ENCODE results near the gene RPL31.
A peak's percentile ranks its signal among the peaks of the same experiment; 100 is the strongest.

RPL31 gene

DNA sequence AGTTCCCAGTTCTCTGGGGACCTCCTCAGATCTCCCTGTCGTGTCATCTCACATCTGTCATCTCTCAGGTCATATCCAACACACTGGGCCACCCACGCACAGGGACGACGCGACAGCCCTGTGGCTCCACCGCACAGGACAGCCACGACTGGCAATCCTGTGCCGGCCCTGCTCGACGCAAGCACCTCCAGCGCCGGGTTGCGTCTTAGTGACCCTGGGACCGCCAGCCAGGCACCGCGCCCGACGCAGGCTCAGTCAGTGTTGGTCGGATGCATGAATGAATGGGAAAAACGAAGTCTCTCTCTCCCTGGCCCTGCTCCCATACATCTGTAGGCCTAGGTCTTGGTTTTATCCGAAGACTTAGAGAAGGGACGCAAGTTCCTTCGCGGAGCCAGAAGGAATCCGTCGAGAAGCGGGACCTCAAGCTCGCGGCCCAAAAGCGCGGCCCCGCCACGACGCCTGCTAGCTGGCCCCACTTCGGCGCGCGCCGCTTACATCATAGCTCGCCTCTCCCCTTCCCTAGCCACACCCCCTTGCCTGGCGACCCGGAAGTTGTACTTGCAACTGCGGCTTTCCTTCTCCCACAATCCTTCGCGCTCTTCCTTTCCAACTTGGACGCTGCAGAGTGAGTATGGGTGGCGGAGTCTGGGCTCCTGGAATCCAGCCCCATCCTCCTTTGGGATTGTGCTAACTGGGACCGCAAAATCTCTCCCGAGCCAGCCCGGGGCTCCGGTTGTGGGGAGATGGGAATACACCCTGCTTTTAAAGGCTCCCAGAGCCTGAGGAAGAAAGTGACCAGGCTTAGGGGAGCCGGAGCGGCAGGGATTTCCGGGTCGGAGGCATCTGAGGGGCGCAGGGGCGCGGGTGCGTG is at the start of gene RPL31:
TSS of gene RPL31 (plus strand) at position 599 of the 871 bp plus-strand sequence. CDS start 413 bp downstream, outside the sequence.
- peaks cover 15 to 18% of the 10 kb centered on the region in 2 donors for H3K4me1 ChIP-seq (ENCODE audit: control insufficient read depth in 2 of 2, insufficient read depth in 2 of 2, low read length in 2 of 2)
- H3K27me3 ChIP-seq (ENCODE audit: control insufficient read depth in 2 of 2, insufficient read depth in 2 of 2, low read length in 2 of 2): no peaks in the 10 kb centered on the region
- peak within 1 kb of the TSS; percentile 96 to 98 for H3K9ac ChIP-seq (ENCODE audit: low read depth in 1 of 2, low read length in 2 of 2)
- H3K9me3 ChIP-seq (ENCODE audit: control insufficient read depth in 2 of 2, low read length in 2 of 2): no peaks in the 10 kb centered on the region
- peak within 1 kb of the TSS; percentile 77 to 90 for H3K27ac ChIP-seq (ENCODE audit: low read depth in 2 of 2, low read length in 2 of 2)
- H3K4me3 ChIP-seq (ENCODE audit: low read length in 2 of 2): peak within 1 kb of the TSS; percentile 93 to 97
- H3K36me3 ChIP-seq (ENCODE audit: control insufficient read depth in 2 of 2, insufficient read depth in 2 of 2, low read length in 2 of 2): peaks cover 34 to 35% of the 10 kb centered on the region in 2 donors

DNA sequence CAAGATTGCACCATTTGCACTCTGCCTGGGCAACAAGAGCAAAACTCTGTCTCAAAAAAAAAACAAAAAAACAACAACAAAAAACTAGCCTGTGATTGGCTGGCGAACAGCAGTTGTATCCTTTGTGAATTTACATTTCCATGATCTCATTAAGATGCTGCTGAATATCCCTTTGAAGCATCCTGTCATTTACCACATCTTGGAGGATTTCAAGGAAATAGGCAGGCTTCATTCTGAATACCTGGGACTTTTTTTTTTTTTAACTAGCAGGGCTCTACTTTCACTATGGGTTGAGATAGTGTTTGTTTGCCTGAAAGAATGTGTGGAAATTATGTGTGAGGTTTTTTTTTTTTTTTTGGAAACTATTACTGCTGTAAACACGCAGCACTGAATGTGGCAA is 49.6 kb upstream of the RPL31 start:
- H3K27me3 ChIP-seq (ENCODE audit: control insufficient read depth in 2 of 2, insufficient read depth in 2 of 2, low read length in 2 of 2): no peaks in the 10 kb centered on the region
- no peaks in the 10 kb centered on the region for H3K4me1 ChIP-seq (ENCODE audit: control insufficient read depth in 2 of 2, insufficient read depth in 2 of 2, low read length in 2 of 2)
- H3K9me3 ChIP-seq (ENCODE audit: control insufficient read depth in 2 of 2, low read length in 2 of 2): no peaks in the 10 kb centered on the region
- no peak overlapping the region for H3K9ac ChIP-seq (ENCODE audit: low read depth in 1 of 2, low read length in 2 of 2)
- peaks cover 3 to 4% of the 10 kb centered on the region in 2 donors for H3K36me3 ChIP-seq (ENCODE audit: control insufficient read depth in 2 of 2, insufficient read depth in 2 of 2, low read length in 2 of 2)
- no peak overlapping the region for H3K4me3 ChIP-seq (ENCODE audit: low read length in 2 of 2)
- no peak overlapping the region for H3K27ac ChIP-seq (ENCODE audit: low read depth in 2 of 2, low read length in 2 of 2)

DNA sequence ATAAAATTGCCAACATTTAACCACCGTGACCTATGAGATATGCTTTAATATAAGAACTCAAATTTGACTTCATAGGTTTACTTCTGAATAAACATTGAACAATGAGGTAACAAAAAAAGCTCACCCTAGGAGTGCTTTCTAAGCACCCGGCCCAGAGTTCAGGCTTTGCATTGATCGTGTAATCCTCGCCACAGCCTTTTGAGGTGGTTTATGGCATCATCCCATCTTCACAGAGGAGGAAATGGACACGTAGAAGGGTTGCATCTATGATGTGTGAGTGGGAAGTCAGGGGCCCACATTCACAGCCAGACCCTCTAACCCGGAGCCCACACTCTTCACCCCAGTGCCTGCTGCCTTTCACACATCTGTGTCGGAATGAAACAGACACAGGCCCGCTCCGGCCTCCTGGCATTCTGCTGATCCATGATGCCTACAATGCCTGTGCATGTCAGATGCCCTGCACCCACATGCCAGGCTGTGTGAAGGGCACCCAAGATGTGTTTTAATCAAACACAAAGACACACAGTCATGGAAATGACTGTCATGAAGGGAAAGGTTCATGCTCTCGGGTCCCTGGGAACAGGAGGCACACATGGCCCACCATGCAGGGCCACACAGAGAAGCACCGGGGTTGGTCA is 48.6 kb upstream of the RPL31 start:
- Histone ChIP-seq H3K36me3 (ENCODE audit: control insufficient read depth in 2 of 2, insufficient read depth in 2 of 2, low read length in 2 of 2) (peaks cover 3 to 4% of the 10 kb centered on the region in 2 donors), H3K9ac (ENCODE audit: low read depth in 1 of 2, low read length in 2 of 2) (no peak overlapping the region), H3K4me3 (ENCODE audit: low read length in 2 of 2) (no peak overlapping the region), H3K27ac (ENCODE audit: low read depth in 2 of 2, low read length in 2 of 2) (no peak overlapping the region), H3K27me3 (ENCODE audit: control insufficient read depth in 2 of 2, insufficient read depth in 2 of 2, low read length in 2 of 2) (no peaks in the 10 kb centered on the region), H3K9me3 (ENCODE audit: control insufficient read depth in 2 of 2, low read length in 2 of 2) (no peaks in the 10 kb centered on the region), H3K4me1 (ENCODE audit: control insufficient read depth in 2 of 2, insufficient read depth in 2 of 2, low read length in 2 of 2) (no peaks in the 10 kb centered on the region)

DNA sequence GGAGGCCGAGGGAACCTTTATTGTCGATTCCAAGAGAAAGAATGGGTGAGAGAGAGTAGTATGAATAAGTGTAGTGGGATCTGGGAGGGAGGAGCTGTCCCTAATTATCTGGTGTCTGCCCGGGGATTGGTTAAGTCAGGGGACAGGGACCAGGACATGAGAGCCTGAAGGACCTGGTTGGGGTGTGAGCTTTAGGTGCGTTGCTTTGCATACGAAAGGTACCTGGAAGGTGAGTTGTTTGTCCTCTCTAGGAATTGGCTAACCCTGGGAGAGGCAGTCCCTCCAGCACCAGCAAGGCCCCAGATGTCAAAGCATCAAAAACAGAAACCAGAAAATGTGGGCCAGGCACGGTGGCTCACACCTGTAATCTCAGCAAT is 48.1 kb upstream of the RPL31 start:
- no peaks in the 10 kb centered on the region for H3K4me1 ChIP-seq (ENCODE audit: control insufficient read depth in 2 of 2, insufficient read depth in 2 of 2, low read length in 2 of 2)
- H3K27me3 ChIP-seq (ENCODE audit: control insufficient read depth in 2 of 2, insufficient read depth in 2 of 2, low read length in 2 of 2): no peaks in the 10 kb centered on the region
- no peak overlapping the region for H3K4me3 ChIP-seq (ENCODE audit: low read length in 2 of 2)
- H3K9me3 ChIP-seq (ENCODE audit: control insufficient read depth in 2 of 2, low read length in 2 of 2): no peaks in the 10 kb centered on the region
- no peak overlapping the region for H3K9ac ChIP-seq (ENCODE audit: low read depth in 1 of 2, low read length in 2 of 2)
- peaks cover 3 to 4% of the 10 kb centered on the region in 2 donors for H3K36me3 ChIP-seq (ENCODE audit: control insufficient read depth in 2 of 2, insufficient read depth in 2 of 2, low read length in 2 of 2)
- no peak overlapping the region for H3K27ac ChIP-seq (ENCODE audit: low read depth in 2 of 2, low read length in 2 of 2)

DNA sequence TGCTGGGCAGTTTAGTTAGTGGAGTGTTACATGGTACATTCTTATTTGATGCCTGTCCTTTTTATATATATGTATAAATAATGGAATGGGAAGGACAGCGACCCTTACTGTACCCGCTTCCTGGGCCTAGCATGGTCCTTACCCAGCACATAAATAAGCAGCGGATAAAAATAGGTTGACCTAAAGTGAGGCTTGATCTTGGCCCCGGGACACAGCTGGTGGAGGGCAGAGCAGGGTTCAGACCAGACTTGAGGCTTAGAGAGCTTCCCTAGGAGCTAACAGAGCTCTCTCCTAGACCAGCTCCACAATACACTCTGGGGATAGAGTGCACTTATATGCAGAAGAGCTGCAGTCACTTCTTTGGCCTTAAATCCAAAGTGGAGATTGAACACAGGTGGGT is 46.9 kb upstream of the RPL31 start:
- Histone ChIP-seq H3K4me3 (ENCODE audit: low read length in 2 of 2) (no peak overlapping the region), H3K27me3 (ENCODE audit: control insufficient read depth in 2 of 2, insufficient read depth in 2 of 2, low read length in 2 of 2) (no peaks in the 10 kb centered on the region), H3K36me3 (ENCODE audit: control insufficient read depth in 2 of 2, insufficient read depth in 2 of 2, low read length in 2 of 2) (peaks cover 0 to 3% of the 10 kb centered on the region in 2 donors), H3K9me3 (ENCODE audit: control insufficient read depth in 2 of 2, low read length in 2 of 2) (no peaks in the 10 kb centered on the region), H3K9ac (ENCODE audit: low read depth in 1 of 2, low read length in 2 of 2) (no peak overlapping the region), H3K27ac (ENCODE audit: low read depth in 2 of 2, low read length in 2 of 2) (no peak overlapping the region), H3K4me1 (ENCODE audit: control insufficient read depth in 2 of 2, insufficient read depth in 2 of 2, low read length in 2 of 2) (no peaks in the 10 kb centered on the region)

DNA sequence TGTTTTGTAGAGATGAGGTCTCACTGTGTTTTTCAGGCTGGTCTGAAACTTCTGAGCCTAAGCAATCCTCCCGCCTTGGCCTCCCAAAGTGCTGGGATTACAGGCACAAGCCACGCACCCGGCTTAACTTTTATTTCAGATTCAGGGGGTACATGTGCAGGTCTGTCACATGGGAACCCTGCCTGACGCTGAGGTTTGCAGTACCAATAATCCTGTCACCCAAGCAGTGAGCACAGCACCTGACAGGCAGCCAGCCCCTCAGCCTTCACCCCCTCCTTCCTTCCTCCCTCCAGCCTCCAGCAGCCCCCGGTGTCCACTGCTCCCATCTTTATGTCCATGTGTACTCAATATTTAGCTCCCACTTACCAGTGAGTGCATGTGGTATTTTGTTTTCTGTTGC is 46.0 kb upstream of the RPL31 start:
- Histone ChIP-seq H3K9me3 (ENCODE audit: control insufficient read depth in 2 of 2, low read length in 2 of 2) (no peaks in the 10 kb centered on the region), H3K4me1 (ENCODE audit: control insufficient read depth in 2 of 2, insufficient read depth in 2 of 2, low read length in 2 of 2) (no peaks in the 10 kb centered on the region), H3K4me3 (ENCODE audit: low read length in 2 of 2) (no peak overlapping the region), H3K36me3 (ENCODE audit: control insufficient read depth in 2 of 2, insufficient read depth in 2 of 2, low read length in 2 of 2) (peaks cover 0 to 3% of the 10 kb centered on the region in 2 donors), H3K27me3 (ENCODE audit: control insufficient read depth in 2 of 2, insufficient read depth in 2 of 2, low read length in 2 of 2) (no peaks in the 10 kb centered on the region), H3K27ac (ENCODE audit: low read depth in 2 of 2, low read length in 2 of 2) (no peak overlapping the region), H3K9ac (ENCODE audit: low read depth in 1 of 2, low read length in 2 of 2) (no peak overlapping the region)

DNA sequence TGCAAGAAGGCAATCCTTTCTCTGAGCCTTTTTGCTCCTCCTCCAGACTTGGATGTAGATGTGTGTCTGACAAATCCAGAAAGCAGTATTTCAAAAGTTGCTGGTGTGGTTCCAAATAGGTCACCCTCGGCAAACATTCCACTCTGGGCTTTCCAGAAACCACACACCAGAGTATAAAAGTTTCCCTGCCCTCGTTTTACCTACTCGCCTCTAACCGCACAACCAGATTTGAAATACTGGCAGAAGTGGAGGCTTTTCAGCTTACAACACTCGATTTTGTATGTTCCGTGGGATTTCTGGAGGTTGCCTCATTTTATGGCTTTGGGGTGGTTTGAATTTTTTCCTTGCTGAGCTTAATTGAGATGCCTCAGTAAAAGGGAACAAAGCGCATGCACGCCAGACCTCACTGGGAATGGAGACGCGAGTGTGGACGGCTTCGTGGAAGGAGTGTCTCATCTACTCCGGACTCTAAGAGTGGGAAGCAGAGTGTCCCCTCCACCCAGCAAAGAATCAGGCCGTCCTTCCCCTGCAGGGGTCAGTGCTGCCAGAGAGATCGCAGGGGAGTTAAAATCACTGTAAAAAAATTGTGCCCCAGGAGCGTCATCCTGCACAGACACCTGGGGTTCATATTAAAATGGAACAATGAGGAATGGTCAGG is 44.0 kb upstream of the RPL31 start:
- Histone ChIP-seq H3K4me1 (ENCODE audit: control insufficient read depth in 2 of 2, insufficient read depth in 2 of 2, low read length in 2 of 2) (no peaks in the 10 kb centered on the region), H3K9me3 (ENCODE audit: control insufficient read depth in 2 of 2, low read length in 2 of 2) (no peaks in the 10 kb centered on the region), H3K4me3 (ENCODE audit: low read length in 2 of 2) (no peak overlapping the region), H3K36me3 (ENCODE audit: control insufficient read depth in 2 of 2, insufficient read depth in 2 of 2, low read length in 2 of 2) (peaks cover 0 to 3% of the 10 kb centered on the region in 2 donors), H3K27me3 (ENCODE audit: control insufficient read depth in 2 of 2, insufficient read depth in 2 of 2, low read length in 2 of 2) (no peaks in the 10 kb centered on the region), H3K9ac (ENCODE audit: low read depth in 1 of 2, low read length in 2 of 2) (no peak overlapping the region), H3K27ac (ENCODE audit: low read depth in 2 of 2, low read length in 2 of 2) (no peak overlapping the region)

DNA sequence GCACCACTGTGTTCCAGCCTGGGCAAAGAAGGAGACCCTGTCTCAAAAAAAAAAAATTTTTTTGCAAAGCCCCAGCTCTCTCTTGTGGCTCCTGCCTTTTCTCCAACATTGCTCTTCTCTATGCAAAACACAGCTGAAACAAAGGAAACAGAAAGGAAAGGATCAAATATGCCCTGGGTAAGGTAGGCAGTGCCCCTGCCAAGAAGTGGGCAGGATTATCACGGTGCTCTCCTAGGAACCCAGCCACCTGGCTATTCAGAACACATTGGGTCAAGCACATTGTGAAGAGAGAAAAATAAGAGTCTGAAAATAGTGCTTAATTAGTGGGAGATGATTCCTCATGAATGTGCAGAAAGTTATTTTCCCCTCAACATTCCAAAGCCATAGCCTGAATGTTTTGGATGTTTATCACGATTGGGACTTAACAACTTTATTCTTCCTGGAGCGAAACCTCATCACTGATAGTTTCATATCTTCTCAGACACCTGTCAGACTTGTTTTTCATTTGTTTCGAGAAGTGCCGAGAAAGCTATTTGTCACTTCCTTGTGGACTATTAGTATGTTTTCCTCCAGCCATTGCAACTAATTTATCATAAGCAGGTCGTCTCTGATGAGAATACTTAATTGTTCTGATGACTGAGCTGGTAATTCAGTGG is 42.7 kb upstream of the RPL31 start:
- no peaks in the 10 kb centered on the region for H3K9me3 ChIP-seq (ENCODE audit: control insufficient read depth in 2 of 2, low read length in 2 of 2)
- H3K27ac ChIP-seq (ENCODE audit: low read depth in 2 of 2, low read length in 2 of 2): no peak overlapping the region
- H3K36me3 ChIP-seq (ENCODE audit: control insufficient read depth in 2 of 2, insufficient read depth in 2 of 2, low read length in 2 of 2): peaks cover 0 to 3% of the 10 kb centered on the region in 2 donors
- H3K4me3 ChIP-seq (ENCODE audit: low read length in 2 of 2): no peak overlapping the region
- H3K9ac ChIP-seq (ENCODE audit: low read depth in 1 of 2, low read length in 2 of 2): no peak overlapping the region
- H3K27me3 ChIP-seq (ENCODE audit: control insufficient read depth in 2 of 2, insufficient read depth in 2 of 2, low read length in 2 of 2): no peaks in the 10 kb centered on the region
- no peaks in the 10 kb centered on the region for H3K4me1 ChIP-seq (ENCODE audit: control insufficient read depth in 2 of 2, insufficient read depth in 2 of 2, low read length in 2 of 2)

DNA sequence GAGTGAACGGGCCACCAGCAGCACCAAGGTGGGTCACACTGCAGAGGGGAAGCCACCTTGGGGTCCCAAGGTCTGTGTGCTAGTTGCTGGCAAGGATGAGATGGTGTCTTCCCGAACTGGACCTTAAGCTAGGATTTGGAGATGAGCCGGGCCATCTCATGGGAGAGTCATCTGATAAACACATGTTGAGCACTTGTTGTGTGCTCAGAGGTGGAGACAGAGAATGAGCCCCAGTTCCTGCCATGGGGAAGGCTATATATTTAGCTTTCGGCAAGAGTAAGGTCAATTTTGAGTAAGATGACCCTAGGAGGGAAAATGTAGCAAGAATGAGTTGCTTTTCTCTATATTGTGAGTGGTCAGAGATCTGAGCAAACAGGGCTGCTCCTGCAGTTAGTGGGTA is 41.4 kb upstream of the RPL31 start:
- H3K27me3 ChIP-seq (ENCODE audit: control insufficient read depth in 2 of 2, insufficient read depth in 2 of 2, low read length in 2 of 2): no peaks in the 10 kb centered on the region
- H3K9ac ChIP-seq (ENCODE audit: low read depth in 1 of 2, low read length in 2 of 2): no peak overlapping the region
- H3K36me3 ChIP-seq (ENCODE audit: control insufficient read depth in 2 of 2, insufficient read depth in 2 of 2, low read length in 2 of 2): peaks cover 0 to 3% of the 10 kb centered on the region in 2 donors
- no peaks in the 10 kb centered on the region for H3K9me3 ChIP-seq (ENCODE audit: control insufficient read depth in 2 of 2, low read length in 2 of 2)
- no peak overlapping the region for H3K27ac ChIP-seq (ENCODE audit: low read depth in 2 of 2, low read length in 2 of 2)
- no peaks in the 10 kb centered on the region for H3K4me1 ChIP-seq (ENCODE audit: control insufficient read depth in 2 of 2, insufficient read depth in 2 of 2, low read length in 2 of 2)
- H3K4me3 ChIP-seq (ENCODE audit: low read length in 2 of 2): no peak overlapping the region
